CD4-positive, alpha-beta T cell treated with Interleukin-1 beta for 1 hour (primary cell): ENCODE results near the gene PEPD.
A peak's percentile ranks its signal among the peaks of the same experiment; 100 is the strongest.

Source experiments
- DNase-seq, 2 donors: peaks; one replicate each; pipeline ENCODE4 v3.0.0-alpha.2; 2020 to 2022

PEPD gene

DNA sequence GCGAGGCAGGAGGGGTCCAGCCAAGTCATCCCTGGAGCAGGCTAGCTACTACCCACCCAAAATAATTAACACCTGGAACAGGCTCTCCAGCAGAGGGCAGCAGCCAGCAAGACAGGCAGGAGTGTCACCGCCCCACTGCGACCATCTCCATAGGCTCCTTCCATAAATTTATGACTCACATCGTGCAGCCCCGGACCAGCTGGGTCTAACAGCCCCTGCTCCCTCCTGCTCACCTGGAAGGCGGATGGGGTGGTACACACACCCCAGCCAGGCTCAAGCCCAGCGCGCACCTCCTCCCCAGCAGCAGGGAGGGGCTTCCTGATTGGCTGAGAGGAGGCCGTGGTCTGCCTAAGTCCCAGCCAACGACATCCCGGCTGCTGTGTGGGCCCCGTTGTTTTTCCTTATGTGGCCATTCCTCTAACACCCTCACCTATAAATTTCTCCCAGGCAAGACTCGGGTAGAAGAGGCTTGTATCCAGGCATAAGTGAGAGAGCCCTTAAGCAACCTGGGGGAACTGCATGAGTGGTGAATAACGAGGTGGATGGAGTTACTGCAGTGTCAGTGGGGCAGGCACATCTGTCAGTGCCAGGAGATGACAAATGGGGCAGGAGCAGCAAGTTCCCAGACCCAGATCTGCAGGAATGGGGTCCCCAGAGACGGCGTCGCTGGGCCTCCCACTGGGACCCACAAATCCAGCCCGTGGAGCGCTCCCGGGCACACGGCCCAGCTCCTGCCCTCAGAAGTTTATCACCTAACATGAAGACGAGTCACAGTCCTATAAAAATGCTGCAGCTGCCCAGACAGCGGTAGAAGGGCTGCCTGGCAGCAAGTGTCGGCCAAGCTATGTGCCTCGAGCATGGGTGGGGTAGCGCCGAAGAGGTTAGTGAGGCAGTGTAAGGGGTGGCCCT is 105.0 kb downstream of the PEPD start:
- peak; percentile 59 to 63 for DNase-seq

DNA sequence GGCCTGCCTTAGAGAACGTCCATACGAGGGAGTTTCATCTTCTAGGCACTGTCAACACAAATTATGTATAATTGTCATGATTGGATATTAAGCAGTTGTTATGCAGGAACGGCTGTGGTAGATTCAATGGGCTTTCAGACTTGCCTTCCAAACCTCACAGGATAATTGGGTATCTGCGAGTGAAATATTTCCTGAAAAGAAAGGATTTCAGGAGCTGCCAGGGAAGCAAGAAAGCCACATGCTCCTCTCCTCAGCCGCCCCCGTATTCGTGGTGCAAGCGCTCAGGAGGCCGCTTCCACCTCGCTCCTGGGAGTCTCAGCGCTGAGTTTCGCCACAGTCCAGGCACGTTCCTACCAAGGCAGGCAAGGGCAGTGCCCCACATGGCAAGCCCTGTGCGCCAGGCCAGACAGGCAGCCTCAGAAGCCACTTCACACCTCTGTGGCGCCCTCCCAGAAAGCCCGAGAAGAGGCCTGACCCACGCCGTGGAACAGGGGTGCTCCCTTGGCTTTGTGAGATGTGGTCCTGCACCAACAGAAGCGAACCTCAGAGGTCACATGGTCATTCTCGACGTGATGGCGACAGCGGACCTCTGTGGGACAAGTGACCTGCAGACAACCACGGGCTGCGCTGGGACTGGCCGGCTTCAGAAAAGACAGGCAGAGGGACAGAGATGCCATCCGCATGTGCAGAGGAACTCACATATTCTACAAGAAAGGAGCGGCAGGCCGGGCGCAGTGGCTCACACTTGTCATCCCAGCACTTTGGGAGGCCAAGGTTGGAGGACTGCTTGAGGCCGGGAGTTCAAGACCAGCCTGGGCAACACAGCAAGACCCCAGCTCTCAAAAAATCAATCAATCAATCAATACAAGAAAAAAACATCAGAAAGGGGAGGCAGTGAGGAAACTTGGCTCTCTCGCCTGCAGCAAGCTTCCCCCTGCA is 106.7 kb downstream of the PEPD start:
- no peak for DNase-seq

DNA sequence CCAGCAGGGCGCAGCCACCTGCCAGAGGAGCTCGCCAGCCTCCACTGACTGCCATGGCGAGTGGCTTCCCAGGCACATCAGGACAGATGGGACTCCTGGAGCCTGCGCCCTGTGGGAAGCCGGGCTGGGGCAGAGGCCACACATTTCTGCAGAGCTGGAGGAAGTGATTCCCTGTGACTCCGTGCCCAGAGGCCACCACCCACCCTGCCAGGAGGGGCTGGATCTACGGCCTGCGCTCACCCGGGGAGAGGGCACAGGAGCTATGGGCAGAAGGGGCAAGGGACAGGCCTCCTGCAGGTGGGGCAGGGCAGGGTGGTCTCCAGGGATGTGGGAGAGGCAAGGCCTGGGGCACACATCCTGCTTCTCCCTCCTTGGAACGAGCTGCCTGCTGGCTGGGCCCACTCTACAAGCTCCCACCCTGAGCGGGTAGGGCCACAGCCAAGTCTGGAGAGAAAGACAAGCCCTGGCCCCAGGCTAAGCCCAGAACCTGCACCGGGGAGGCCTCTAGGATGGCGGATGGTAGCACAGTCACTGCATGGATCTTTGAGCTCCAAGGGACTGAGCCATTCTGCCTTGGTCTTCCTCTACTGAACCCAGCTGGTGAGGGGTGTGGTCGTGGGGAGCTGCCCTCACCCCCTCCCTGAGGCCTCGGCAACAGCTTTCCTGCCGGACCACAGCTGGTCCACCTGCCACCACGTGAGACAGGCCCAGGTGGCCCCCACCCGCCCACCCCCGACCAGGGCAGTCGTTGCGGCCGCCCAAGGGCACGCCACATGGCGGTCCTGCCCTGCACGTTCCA is 107.5 kb downstream of the PEPD start:
- no peak for DNase-seq

DNA sequence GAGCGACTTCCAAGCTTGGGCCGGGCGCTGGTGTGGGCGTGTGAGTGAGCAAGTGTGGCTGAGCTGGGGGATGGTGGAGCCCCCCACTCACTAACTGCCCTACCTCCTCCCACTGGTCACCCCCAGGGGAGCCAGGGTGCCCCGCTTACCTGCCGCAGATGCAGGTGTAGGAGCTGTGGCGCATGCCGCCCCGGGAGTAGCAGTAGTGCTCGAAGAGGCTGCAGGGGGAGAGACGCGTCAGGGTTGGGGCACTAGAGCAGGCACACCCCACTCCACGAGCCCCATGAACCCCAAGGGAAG is 108.2 kb downstream of the PEPD start:
- DNase-seq = no peak

DNA sequence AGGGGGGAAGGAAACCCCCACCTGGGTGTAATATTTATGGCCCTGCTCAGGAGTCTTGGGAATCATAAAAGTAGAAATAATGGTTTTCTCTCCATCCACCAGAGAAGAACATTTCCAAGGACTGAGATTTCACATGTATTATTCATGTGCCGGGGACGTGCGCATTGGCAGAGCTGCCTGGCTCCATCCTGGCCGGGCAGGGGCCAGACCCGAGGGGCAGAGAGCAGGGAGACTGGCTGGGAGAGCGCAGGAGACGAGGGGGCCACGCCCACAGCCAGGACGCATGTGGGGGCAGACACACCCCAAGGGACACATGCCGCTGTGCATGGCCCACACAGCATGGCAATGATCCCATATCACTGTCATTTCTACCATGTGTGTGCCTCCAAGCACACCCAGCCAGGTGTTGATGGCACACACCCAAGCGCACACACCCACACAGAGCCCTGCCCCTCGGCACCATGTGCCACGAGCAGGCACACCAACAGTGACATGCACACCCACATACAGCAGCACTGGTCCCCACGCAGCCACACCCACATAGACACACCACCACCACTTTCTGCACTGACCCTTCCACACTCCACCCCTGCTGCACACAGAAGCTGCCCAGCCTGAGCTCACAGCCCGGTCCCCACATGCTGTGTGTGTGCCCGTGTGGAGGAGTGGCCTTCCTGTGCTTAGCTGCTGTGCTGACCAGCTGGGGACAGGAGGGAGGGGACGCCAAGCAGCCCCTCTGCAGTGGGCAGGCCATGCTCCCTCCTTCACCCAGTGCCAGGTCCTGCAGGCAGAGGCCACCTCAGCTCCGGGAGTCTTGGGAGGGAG is 108.8 kb downstream of the PEPD start:
- DNase-seq = no peak

DNA sequence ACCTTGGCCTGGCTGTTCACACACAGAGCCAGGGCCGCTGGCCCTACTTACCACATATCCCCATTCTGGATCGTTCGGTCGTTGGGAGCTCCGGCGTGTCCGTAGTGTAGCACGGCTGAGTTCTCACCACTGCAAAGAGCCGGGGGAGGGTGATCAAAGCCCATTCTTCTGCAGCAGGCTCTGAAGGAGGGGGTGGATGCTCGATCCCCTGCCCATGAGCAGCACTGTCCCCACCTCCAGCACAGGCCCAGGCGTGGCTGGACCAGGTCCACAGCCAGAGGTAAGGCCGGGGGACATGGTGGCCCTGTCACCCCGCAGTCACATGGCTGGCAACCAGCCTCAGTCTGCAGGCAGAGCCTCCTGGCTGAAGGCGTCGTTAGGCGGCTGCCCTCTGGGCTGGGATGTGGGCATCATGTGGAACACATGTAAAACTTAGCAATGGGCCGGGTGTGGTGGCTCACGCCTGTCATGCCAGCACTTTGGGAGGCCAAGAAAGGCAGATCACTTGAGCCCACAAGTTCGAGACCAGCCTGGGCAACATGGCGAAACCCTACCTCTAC is 109.9 kb downstream of the PEPD start:
- no peak for DNase-seq

DNA sequence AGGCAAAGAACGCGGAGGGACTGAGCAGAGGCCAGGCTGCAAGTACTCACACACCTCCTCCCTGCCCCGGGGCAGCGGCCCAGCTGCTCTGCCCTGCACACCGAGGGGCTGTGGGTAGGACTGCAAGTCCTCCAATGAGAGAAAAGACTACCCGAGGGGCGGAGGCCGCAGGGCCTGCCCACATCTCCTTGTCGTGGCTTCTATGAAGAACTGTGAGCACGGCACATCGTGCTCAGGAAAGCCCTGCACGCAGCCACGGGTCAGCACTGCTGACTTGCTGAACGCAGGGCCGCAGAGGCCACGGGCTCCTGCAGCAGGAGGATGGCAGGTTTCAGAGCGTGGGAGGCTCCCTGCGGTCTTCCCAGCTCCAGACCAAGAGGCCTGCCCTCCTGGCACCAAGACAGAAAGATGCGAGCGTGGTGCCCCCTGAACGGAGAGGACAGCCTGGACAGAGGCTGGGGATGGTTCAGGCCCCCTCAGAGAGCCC is 110.6 kb downstream of the PEPD start:
- DNase-seq = no peak

DNA sequence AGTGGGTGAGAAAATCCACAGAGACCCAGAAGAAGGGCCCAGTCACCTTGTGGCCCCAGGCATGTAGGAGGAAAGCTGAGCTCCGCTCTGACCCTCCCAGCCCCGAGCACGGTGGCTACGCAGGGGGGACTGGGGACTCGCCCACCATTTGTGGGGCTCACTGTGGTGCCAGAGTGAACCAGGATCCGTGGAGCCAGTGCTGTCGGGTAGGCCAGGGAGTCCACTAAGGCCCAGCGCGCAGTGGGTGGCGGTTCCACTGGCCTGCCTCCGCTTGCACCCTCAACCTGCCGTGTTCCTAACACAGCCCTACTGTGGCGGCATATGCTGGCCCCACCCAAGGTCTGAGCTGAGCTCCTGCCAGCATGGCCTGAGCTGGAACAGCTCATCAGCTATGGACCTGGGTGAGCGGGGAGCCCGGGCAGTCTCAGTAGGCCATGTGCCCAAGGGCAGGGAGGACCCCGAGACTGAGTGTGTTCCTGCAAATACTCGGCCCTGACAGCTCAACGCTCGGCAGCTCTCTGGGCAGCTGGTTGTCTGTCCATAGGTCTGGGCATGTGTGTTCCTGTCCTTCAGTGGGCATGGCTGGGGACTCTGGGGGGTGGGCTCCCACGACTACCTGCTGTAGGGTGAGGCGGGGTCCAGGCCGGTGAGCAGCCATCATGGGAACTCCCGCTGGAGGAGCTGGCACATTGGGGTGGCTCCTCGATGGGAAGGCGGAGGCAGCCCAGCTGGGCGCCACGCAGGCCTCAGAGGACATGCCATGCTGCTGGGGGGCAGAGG is 111.5 kb downstream of the PEPD start:
- DNase-seq = no peak

DNA sequence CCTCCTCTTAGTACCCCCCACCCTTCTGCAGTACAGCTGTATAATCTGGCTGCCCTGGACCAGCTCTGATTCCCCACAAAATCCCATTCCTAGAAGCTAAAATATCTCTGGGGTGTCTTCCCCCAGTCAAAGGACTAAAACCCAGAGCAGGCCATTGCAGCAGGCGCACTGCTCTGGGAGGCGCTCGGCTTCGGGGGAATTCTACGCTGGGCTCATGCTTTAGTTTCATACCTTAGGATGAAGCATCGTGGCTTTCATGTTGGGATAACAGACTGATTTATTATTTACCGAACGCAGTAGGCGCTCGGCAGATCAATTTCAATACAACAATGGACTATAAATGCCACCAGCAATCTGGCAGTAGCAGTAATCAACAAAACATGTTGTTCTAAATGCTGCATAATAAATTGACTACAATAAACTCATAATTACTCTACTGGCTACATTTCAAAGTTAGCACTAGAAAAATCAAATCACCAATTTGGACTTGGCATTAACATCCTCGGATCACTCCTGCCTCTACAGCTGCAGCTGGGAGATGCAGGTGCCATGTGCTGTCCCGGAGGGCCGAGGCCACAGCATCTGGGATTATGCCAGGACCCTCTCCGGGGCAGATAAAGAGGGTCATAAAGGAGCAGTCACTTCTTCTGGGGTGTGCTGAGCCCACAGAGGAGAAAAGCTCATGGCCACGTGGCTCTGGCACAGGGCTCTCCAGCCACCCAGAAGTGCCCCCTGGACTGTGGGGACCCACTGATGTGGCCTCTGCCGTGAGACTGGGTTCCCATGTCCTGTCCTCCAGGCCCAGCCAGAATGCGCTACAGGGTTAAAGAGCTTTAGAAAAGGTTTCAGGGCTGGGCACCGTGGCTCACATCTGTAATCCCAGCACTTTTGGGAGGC is 112.8 kb downstream of the PEPD start:
- no peak for DNase-seq

DNA sequence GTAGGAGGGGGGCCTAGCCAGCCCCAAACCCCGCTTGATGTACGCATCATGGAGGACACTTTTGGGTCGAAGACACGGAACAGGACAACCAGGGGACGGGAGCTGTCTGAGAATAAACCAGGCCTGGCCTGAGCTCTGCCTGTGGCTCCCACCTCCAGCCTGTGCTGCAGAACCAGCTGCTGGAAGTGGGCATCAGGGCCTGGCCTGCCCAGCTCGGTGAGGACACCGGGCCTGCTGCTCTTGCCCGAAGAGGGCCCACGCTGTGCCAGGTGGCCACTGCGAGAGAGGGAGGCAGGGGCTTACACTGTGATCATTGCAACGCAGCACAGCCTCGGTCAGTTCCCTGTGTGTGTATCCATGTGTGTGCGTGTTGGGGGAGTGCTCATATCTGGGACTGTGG is 113.5 kb downstream of the PEPD start:
- DNase-seq = no peak

DNA sequence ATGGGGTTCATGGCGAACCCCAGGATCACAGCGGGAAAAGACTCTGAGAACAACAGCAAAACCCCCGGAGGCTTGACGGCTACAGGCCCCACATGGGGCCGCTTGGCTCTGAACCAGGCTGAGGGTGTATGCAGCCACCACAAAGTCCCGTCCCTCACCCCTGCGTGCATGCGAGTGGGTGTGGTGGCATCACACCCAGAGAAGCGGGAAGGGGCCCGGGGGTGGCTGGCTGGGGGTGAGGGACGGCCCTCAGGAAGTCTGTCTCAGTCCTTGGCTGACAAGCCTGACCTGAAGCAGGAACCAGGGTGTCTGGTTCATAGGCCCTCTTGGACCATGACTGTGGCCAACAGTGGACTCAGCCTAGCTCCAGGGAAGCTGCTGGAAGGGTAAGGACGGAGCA is 113.9 kb downstream of the PEPD start:
- peak in 1 of 2 donors; percentile 12 for DNase-seq

DNA sequence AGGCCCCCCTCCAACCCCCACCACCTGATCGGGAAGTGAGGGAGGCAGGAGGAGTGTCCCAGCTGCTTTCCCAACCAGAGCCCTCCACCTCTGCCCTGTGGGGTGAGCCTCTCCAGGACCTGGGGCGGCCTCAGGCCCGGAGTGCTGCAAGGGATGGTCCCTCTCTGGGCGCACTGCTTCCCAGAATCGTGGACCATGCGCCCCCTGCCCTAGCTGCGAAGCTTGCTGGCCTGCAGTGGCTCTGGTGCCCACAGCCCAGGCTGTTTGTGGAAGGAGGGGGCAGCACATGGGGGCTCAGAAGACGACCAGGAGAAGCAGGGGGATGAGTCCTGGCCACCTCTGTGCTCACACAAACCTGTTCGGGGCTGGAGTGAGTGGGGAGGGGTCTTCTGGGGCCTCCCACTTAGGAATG is 114.4 kb downstream of the PEPD start:
- no peak for DNase-seq

DNA sequence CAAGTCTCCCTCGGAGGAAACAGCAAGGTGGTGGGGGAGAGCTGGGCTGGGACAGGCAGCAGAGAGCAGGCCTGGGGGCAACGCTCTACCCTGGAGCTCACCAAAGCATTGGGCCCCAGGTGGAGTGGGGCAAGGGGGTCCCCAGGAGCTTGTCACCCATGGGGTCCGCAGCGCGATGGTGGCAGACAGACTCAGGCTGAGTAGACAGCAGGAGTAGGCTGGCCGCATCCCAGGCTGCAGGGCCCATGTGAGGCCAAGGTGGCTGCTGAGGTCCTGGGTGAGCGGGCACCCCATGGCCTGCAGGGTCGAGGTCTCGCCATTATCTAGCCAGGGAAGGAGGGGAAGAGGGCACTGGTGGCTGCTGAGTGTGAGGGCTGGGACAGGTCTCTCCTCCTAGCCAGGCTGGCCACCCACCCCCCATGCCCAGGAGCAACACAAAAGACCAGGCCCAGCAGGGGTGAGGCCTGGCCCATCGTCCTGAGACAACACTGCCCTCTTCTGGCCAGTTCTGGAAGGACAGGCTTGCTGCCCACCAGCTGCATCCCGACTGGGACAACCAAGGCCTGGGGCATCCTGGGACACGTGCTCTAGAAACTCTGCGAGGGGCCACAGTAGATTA is 115.0 kb downstream of the PEPD start:
- DNase-seq = peak; percentile 62 to 75

DNA sequence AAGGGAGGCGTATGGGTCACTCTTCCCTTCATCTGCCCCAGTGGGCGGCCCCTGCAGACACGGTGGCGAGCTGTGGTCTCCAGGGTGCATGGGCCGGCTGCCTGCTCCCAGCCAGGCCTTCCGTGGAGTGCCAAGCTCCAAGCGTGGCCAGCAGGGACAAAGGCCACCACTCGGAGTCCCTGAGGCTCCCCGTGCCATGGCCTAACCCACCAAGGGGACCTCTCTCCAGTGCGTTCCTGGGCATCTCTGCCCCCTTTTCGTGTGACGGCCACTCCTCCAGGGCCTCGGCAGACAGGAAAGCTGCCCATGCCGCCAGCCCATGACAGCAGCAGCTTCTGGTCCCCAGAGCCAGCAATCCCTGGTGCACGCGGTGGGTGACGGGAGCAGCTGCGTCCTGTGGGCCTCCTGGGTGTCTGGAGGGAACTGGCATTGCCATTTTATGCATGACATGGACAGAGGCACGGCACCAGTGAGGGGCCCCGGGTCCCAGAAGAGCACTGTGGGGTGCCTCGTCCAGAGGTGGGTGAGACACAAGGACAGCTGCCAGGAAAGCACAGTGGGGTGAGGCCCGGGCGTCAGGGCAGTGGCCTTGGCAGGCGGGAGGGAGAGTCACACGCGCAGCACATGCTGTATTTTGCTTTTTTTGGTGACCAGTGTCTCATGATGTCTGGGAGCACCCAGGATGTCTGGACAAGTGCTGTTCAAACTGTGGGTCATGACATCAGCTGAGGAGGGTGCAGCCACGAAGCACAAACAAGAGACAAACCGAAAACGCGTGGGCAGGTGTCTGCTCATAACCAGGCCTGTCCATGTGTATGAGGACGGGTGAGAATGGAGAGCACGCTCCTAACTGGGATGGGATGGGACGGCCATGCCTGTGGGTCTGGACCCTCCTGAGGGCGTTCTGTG is 115.8 kb downstream of the PEPD start:
- DNase-seq = no peak

DNA sequence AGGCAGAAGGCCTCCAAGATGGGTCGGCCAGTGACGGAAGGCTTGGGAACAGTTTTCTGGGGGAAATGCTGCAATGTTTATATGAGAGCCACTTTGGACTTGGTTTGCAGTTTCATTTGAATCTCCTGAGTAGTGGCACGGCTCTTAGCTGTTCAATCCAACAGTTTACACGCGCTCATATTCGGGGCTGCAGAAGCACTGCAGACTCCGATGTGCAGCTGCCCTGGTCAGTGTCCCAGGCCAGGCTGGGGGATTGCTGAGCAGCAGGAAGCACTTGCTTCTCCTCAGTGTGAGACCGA is 116.4 kb downstream of the PEPD start:
- DNase-seq = no peak

DNA sequence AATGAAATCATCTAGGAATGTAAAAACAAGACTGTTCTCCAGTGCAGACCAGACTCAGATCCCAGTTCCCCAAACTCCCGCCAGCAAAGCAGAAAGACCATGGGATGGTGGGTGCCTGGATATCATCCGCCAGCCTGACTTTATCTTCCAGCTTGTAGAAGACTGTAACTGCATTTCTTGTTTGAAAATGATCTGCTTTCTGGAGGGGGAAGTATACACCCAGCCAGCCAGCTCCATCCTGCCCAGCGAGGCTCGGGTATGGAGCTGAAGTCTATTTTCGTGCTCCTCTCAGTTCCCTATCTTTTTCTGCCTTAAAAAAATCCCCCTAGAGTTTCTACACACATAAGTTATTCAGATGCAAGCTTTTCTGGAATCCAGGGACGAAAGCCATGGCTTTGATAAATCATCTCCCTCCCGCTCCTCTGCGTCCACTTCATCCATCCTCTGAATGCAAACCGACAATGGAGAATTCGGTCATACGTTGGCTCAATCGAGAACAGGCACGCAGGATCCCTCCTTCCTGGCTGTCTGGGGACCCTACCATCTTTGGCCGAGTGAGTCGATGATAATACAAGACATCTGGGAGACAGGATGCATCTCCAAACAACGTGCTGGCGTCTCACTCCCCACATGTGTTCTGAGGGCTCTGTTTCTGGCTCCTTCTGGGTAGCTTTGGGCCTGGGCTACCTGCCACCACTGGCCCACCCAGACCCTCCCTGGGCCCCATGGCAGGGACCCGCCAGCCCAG is 116.9 kb downstream of the PEPD start:
- no peak for DNase-seq

DNA sequence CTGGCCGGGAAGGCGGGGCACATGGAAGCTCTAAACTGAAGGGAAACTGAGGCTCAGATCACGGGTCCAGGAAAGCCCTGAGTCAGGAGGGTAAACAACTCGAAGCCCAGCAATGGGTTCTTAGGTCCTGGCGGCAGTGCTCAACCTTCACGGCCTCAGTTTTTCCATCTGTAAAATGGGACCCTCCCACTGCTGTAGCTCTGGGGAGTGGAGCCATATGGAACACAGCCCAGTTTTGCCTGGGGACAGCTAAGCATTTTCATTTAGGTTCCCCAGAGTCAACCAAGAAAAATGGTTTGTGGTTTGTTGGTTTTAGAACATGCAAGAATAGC is 117.7 kb downstream of the PEPD start:
- no peak for DNase-seq
